ENCODE measurements around the gene ADCY2. TPM values are rescaled to one million over a fixed set of nuclear protein-coding genes. Genes with fewer than 3 reads are reported as not detected.

ADCY2 gene
- total RNA-seq, 1 experiment from 2014 or later: 31.3 TPM

DNA sequence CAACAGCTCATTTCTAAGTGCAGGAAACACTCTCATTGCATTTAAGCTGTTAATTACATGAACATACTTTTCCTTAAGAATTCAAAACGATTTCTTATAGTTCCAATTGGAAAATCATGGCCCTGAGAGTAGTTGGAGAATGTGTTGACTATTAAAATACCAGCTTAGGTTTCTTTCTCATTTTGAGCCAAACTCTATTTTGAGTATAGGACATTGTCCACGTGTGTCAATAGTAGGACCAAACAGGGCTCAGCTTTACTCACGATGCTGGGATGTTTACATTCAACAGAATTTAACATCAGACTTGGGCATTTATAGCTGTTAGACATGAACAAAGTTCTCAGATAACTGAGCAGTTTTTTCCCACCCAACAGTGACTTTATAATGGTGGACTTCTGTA lies 39.6 kb downstream of the ADCY2 start:
- H3K4me1 ChIP-seq (ENCODE audit: insufficient read depth, low read length): no peaks in the 10 kb centered on the region
- H3K9me3 ChIP-seq (ENCODE audit: control insufficient read depth, low read depth, low read length): no peaks in the 10 kb centered on the region
- H3K14ac ChIP-seq (ENCODE audit: insufficient read depth, low read length): no peak overlapping the region
- no peak overlapping the region for H3K18ac ChIP-seq (ENCODE audit: insufficient read length, low read depth, low read length)
- no peak overlapping the region for H2AK5ac ChIP-seq (ENCODE audit: insufficient read length, low read length)
- H3K23me2 ChIP-seq (ENCODE audit: insufficient read length, low read depth, low read length, poor library complexity, severe bottlenecking): no peaks in the 10 kb centered on the region
- H2BK20ac ChIP-seq (ENCODE audit: low read depth, low read length, poor library complexity, severe bottlenecking): no peak overlapping the region
- H2BK15ac ChIP-seq (ENCODE audit: low read depth, low read length): no peak overlapping the region
- no peak overlapping the region for H4K5ac ChIP-seq (ENCODE audit: insufficient read length, low read depth, low read length)
- no CpG with 5 or more reads among the region's 3 CpGs for WGBS (ENCODE audit: extremely low coverage, insufficient read length, low lambda C conversion rate)
- no peak overlapping the region for H3K4ac ChIP-seq (ENCODE audit: low read depth, low read length)
- no peaks in the 10 kb centered on the region for H4K20me1 ChIP-seq (ENCODE audit: control insufficient read depth, insufficient read depth, insufficient read length)
- no peak overlapping the region for H3K9ac ChIP-seq (ENCODE audit: extremely low read depth, insufficient read length, low read length)
- H4K91ac ChIP-seq (ENCODE audit: insufficient read length, low read depth, low read length): no peak overlapping the region
- TF ChIP-seq, protein P1, sequence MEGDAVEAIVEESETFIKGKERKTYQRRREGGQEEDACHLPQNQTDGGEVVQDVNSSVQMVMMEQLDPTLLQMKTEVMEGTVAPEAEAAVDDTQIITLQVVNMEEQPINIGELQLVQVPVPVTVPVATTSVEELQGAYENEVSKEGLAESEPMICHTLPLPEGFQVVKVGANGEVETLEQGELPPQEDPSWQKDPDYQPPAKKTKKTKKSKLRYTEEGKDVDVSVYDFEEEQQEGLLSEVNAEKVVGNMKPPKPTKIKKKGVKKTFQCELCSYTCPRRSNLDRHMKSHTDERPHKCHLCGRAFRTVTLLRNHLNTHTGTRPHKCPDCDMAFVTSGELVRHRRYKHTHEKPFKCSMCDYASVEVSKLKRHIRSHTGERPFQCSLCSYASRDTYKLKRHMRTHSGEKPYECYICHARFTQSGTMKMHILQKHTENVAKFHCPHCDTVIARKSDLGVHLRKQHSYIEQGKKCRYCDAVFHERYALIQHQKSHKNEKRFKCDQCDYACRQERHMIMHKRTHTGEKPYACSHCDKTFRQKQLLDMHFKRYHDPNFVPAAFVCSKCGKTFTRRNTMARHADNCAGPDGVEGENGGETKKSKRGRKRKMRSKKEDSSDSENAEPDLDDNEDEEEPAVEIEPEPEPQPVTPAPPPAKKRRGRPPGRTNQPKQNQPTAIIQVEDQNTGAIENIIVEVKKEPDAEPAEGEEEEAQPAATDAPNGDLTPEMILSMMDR (conservative IDR thresholded peaks at IDR 0.05): no peak
- Mint-ChIP-seq H3K27ac (no peak overlapping the region), H3K27me3 (ENCODE audit: low read depth) (no peaks in the 10 kb centered on the region), H3K36me3 (ENCODE audit: insufficient read depth in 1 of 3, low read depth in 3 of 3) (peaks cover 13 to 23% (median 19%) of the 10 kb centered on the region in 3 experiments; a peak in 6 of 7 replicates), H3K9me3 (no peaks in the 10 kb centered on the region; a peak in 1 of 5 replicates), H3K4me1 (peaks cover 7 to 11% of the 10 kb centered on the region in 2 experiments), H3K4me3 (no peak overlapping the region)
- no peaks in the 10 kb centered on the region for H3K27me3 ChIP-seq (ENCODE audit: insufficient read depth, low read length)
- H3K23ac ChIP-seq (ENCODE audit: insufficient read length, low read depth, low read length): no peak overlapping the region
- H3K27ac ChIP-seq (ENCODE audit: insufficient read length, low read depth, low read length): no peak overlapping the region
- no peak for DNase-seq
- H2BK120ac ChIP-seq (ENCODE audit: low read depth, low read length, poor library complexity, severe bottlenecking): no peak overlapping the region
- no peak overlapping the region for H4K8ac ChIP-seq (replicated peaks; ENCODE audit: insufficient read length, low read depth, low read length)
- H2AFZ ChIP-seq (ENCODE audit: low read length): no peak overlapping the region
- H3T11ph ChIP-seq (ENCODE audit: low read length): no peak overlapping the region
- H2BK12ac ChIP-seq (ENCODE audit: insufficient read length, low read depth, low read length): no peak overlapping the region
- no peak overlapping the region for H3K4me2 ChIP-seq (ENCODE audit: insufficient read depth, insufficient read length, low read length)
- no peaks in the 10 kb centered on the region; the same call in 1 of the 2 replicates for H3K79me2 ChIP-seq (ENCODE audit: insufficient read depth, low read length)
- no peak overlapping the region for H3K56ac ChIP-seq (ENCODE audit: insufficient read length, low read depth, low read length)
- no peaks in the 10 kb centered on the region for H3K79me1 ChIP-seq (ENCODE audit: insufficient read depth, low read depth, low read length, poor library complexity, severe bottlenecking)
- no peak overlapping the region for H2BK5ac ChIP-seq (ENCODE audit: insufficient read length, low read length)

Data from H9 (cell line).